ENCODE data around the gene PRRX2. TPM values are rescaled to one million over a fixed set of nuclear protein-coding genes. Genes with fewer than 3 reads are reported as not detected.
A peak's percentile ranks its signal among the peaks of the same experiment; 100 is the strongest.

PRRX2 gene
- total and polyA plus RNA-seq, 9 of the 15 experiments (the other 6 are each of a cell fraction or from before 2014, with no cell fraction given) = 0.21 TPM; not detected in 8

DNA sequence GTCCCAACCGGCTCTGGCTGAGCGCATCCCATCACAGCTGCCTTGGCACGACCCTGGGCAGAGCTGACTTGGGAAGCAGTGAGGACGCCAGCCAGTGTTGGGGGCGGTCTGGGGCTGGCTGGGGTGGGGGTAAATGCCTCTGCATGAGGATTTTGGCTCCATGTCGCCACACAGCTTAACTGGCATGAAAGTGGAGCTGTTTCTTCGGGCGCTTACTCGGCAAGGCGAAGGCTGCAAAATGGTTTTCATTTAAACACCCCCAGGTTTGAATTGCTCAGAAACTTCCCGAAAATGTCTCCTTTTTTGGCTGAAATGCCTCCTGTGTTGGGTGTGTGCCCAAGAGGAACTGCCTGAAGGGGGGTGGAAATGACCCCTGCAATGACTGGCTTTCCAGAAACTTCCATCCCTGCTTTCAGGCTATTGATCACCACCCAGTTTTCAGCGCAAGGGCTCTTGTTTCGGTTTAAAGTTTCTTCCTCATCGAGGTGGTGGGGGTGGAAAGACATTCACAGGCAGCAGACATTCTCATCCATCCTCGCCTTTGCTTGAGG, 49.1 kb downstream of the PRRX2 start:
- peak overlapping the region in 1 of 2 experiments; percentile 66; a peak in 2 of 4 replicates for H3K9ac ChIP-seq (ENCODE audit: insufficient read depth in 1 of 2, low read depth in 2 of 2, low read length in 2 of 2)
- no peak for FAIRE-seq
- H2AFZ ChIP-seq (ENCODE audit: low read depth, low read length) = peak overlapping the region; percentile 42
- in situ Hi-C loops (cut with MboI) = no loop called here
- H3K4me3 ChIP-seq = no peak overlapping the region
- H3K27ac ChIP-seq (ENCODE audit: extremely low read depth, low read depth, low read length) = no peak overlapping the region
- WGBS (ENCODE audit: insufficient coverage, low coverage, missing lambda C conversion rate) = 33% methylated on average over 15 of the region's 15 CpGs
- H3K36me3 ChIP-seq (ENCODE audit: control insufficient read depth, insufficient read depth, low read length) = no peaks in the 10 kb centered on the region
- H3K9me1 ChIP-seq (ENCODE audit: control insufficient read depth, insufficient read depth, low read length) = no peaks in the 10 kb centered on the region
- peaks cover 8 to 21% of the 10 kb centered on the region in 2 experiments for H3K27me3 ChIP-seq (ENCODE audit: control insufficient read depth in 2 of 2, insufficient read depth in 2 of 2, low read length in 2 of 2)
- no peak for ATAC-seq
- BruUV-seq (replicated peaks) = no TSS peak
- intact Hi-C loops (cut with micrococcal nuclease) = no loop called here
- TF ChIP-seq PTBP1 (IDR thresholded peaks at IDR 0.05; ENCODE audit: low read depth, low read length) (no peak), ZNF398 (CRISPR knock-in tag; IDR thresholded peaks at IDR 0.05) (no peak), ERF (CRISPR knock-in tag; IDR thresholded peaks at IDR 0.05) (no peak), ZNF253 (CRISPR knock-in tag; conservative IDR thresholded peaks at IDR 0.05) (no peak), NEUROD1 (IDR thresholded peaks at IDR 0.05; ENCODE audit: borderline replicate concordance, low read depth, low read length, partially characterized antibody) (no peak), THRAP3 (IDR thresholded peaks at IDR 0.05; ENCODE audit: borderline replicate concordance) (no peak), ARNT (IDR thresholded peaks at IDR 0.05) (no peak), TSC22D4 (tag; IDR thresholded peaks at IDR 0.05) (no peak), ARID3B (CRISPR knock-in tag; IDR thresholded peaks at IDR 0.05; ENCODE audit: borderline replicate concordance) (no peak), TAF1 (IDR thresholded peaks at IDR 0.05; ENCODE audit: control insufficient read depth, extremely low read depth, insufficient read depth, low read length, severe bottlenecking) (no peak)
- H4K20me1 ChIP-seq (replicated peaks; ENCODE audit: control insufficient read depth, insufficient read depth, low read length) = peaks cover 7% of the 10 kb centered on the region; the same call in 1 of the 2 replicates
- H3K4me2 ChIP-seq (ENCODE audit: insufficient read depth, low read length) = 0 out of 2 replicates have a peak overlapping the region, but pooled peaks have one; percentile 1
- POLR2A ChIA-PET = interaction anchor here (0.7 to 1.0 kb wide), 2 partner anchors 15 to 95 kb away, joined by 3 to 4 read pairs; no protein-coding TSS in a partner anchor
- CTCF ChIA-PET (ENCODE audit: low intra/inter-chr PET ratio) = interaction anchor here (0.8 kb wide), 1 partner anchor 54 kb away, joined by 3 read pairs; no protein-coding TSS in a partner anchor
- H3K4me1 ChIP-seq (replicated peaks in 1 of 2; ENCODE audit: control insufficient read depth in 2 of 2, insufficient read depth in 2 of 2, low read length in 2 of 2) = peaks cover 0 to 29% of the 10 kb centered on the region in 2 experiments; a peak in 4 of 5 replicates
- H3K9me3 ChIP-seq (replicated peaks; ENCODE audit: control insufficient read depth, insufficient read depth, low read depth, low read length) = no peaks in the 10 kb centered on the region
- DNase-seq (ENCODE audit: extremely low read depth in 1 of 4, low spot score in 3 of 4) = no peak
- H3K79me2 ChIP-seq (ENCODE audit: control insufficient read depth, insufficient read depth, low read length) = no peaks in the 10 kb centered on the region

Measured in K562 (cell line).